GM19240 (cell line): Measurements from ENCODE around the gene SLAMF1.

Experiments used
- DNase-seq: peaks from one replicate; pipeline ENCODE4 v3.0.0; 2011; ENCODE audit warnings: low spot score; ENCODE audit not compliant: insufficient read length

Gene SLAMF1

DNA sequence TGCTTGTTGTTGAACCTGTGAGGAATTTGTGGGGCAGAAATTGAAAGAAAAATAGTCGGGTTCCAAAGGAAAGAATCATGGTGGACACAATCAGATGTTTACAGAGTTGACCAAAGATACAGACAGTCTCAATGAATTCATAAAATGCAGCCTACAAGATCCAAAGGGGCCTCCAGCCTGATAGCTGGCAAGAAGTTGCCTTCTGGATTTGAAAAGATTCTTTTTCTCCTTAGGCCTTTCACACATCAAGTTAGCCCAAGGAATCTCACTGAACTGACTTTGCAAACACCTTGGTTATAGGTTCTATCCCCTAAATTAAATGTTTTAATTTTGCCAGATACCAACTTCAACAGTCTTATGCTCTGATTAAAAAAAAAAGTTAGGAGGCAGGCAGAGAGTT is 21.5 kb downstream of the SLAMF1 start:
- DNase-seq: no peak

DNA sequence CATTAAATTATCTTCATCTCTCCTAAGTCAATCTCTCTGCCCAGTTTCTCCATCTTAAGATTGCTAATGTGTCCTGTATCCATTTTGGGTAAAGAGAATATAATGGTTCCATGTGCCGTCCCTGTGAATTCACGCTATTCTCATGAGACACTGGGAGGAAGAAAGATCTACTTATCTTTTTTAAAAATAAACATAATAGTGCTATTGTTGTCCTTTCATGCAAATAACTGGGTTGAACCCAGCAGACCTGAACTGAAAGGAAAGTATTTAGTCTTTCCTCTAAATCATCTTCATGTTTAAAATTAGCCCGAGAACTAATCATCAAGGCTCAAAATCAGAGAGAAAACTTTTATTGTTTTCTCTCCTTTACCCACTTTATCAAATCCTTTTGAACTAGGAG is 22.4 kb downstream of the SLAMF1 start:
- no peak for DNase-seq

DNA sequence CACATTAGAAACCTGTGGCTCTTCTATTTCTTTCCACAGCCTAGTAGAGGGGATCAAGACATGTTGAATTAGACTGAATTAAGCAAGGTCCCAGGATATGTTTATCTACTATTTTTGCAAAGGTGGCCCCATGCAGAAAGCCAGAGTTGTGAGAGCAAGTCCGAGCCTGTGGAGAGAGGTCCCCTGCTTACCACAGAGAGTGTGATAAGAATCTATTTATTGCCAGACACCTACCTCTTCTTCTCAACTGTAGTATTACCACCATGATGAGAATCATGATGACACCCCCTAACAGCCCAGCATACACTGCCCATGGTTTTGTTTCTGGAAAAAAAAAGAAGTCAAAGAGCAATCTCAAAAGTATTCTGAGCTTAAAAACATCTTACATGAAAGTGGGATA is 23.0 kb downstream of the SLAMF1 start:
- DNase-seq: no peak

DNA sequence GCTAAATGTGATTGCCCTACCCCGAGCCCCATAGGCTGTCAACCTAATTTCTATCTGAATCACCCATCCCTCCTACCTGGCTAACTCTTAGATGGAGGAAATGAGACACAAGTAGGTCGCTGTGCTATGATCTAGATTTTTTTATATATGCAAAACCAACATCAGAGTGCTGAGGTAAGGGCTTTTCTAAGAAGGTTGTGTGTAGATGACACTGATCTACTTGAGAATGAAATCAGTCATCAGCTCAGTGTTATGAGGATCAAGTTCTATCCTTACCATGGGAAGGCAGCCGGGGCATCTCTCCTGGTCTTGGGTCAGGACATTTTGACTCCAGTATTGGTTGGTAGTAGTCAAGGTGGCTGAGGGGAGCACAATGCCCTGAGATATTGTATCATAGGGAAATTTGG is 23.6 kb downstream of the SLAMF1 start:
- DNase-seq: no peak

DNA sequence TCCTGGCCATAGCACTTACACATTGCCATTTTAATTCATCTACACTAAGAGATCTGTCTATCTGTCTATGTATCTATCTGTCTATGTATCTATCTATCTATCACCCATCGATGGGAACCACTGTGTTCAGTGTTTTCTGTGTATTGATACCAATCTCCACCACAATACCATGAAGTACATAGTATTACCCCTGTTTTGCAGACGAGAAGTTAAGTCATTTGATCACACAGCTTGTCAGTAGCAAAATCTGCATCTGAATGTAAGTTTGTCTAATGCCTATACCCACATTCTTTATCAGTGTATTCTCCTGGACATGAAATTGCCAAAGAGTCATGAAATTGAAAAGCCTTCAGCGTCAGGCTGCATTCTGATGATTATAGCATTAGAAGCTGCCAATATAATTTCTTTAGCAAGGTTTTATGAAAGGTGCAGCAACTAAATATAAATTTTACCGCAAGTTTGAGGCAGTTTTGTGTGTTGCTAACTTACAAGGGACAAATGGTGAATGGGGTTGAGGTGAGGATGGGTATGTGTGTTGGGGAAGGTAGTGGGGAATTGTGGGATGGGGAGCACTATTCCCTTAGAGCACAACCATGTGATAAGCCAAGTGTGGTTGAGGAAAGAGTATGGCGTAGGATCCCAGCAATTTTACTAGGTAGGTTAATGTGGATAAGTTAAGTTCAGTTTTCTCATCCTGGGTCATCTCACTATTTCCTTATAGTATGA is 24.2 kb downstream of the SLAMF1 start:
- no peak for DNase-seq

DNA sequence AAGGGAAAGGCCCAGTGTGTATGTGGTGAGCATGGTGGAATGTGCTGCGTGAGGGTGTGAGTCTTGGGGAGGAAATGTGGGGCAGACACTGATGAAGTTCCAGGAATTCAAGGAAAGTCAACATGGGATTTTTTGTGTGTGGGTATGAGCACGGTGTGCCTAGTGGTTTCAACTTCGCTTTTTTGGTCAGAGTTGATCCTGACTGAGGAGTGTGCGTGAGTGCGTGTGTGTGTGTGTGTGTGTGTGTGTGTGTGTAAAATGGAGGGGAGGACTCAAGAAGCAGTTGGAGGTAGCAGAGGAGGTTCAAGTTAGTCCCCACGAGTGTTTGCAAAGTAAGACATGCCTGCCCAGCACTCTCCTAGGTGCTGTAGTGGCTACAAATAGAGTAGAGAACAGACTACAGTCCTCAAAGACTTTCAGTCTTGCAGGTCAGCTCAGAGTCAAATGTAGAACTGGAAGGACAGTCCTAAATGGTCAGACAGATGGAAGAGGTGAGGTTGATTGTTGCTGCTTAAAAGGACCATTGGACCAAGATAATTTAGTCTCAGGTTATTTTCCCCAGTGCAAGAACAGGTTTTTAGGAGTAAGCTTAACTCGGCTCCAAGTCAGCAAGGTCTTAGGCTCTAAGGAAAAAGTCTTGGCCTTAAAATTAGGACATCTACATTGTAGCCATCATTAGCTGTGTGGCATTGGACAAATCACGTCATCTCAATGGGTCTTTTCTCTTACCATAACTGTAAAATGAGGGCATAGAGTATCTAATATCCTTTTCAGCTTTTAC is 25.0 kb downstream of the SLAMF1 start:
- DNase-seq: no peak

DNA sequence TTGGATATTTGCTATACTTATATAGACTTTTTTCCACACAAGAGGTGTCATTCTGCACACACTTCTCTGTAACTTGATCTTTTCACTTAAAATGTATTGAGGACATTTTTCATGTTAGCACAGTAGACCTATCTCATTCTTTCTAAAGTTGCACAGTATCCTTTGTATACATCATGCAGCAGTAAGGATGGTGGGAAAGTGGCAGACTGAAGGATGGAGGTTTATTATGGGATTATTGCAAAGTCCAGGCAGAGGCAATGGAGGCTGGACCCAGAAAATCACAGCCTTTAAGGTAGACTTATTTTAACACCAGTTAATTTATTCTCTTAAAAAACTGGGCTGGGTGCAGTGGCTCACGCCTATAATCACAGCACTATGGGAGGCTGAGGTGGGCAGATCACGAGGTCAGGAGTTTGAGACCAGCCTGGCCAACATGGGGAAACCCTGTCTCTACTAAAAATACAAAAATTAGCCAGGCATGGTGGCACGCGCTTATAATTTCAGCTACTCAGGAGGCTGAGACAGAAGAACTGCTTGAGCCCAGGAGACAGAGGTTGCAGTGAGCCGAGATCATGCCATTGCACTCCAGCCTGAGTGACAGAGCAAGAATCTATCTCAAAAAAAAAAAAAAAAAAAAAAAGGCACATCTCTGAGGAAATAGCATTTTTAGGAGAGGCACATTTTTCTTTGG is 25.8 kb downstream of the SLAMF1 start:
- DNase-seq: no peak

DNA sequence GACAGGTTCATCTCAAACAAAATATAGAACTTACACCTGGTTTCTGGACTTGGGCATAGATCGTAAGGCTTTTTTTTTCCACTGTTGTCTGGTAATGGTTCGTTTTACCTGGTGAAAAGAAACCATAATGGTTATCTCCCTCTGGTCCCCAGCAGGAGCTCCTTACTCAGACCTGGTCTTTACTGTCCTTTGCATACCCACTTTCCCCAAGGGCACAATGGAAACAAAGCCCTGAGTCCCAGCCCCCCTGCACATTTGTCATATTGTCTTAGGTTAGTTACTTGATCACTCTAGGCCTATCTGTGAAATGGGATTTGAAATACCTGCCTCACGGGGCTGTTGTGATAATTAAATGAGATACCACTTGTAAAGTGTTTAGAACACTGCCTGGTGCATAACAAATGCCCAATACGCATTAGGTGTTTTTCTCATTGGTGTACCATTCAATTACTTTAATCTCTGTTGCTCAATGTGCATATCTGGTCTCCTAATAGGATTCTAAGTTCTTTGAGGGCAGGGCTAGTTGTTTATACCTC is 27.0 kb downstream of the SLAMF1 start:
- no peak for DNase-seq

DNA sequence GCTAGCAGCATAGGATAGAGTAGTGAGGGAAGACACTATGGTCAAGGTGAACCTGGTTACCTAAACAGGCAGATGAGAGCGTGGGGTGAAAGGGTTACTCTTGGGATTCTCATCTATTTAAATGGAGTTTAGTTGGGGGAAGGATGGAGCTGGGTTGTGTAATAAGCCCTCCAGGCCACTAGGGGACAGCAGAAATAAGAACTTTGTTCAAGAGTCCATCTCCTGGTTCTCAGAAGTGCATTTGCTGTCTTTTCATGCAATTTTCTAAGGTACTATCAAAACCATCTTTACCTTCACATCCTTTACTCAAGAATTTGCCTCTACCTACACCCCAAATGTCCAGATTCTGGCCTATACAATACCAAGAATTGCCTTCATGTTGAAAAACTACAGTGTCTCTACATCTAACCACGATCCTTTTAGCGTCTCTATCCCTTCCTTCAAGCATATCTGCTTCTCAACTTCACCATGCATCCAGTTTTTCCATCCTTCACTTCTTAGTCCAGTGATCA is 28.0 kb downstream of the SLAMF1 start:
- DNase-seq: no peak

DNA sequence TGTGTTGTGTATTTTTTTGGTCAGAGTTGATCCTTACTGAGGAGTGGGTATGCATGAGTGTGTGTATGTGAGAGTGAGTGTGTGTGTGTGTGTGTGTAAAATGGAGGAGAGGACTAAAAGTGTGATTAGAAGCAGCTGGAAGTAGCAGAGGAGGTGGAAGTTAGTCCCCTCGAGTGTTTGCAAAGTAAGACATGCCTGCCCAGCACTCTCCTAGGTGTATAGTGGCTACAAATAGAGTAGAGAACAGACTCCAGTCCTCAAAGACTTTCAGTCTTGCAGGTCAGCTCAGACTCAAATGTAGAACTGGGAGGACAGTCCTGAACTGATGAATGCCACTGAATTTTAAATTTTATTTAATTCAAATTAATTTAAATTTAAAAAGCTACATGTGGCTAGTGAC is 28.5 kb downstream of the SLAMF1 start:
- DNase-seq: no peak

DNA sequence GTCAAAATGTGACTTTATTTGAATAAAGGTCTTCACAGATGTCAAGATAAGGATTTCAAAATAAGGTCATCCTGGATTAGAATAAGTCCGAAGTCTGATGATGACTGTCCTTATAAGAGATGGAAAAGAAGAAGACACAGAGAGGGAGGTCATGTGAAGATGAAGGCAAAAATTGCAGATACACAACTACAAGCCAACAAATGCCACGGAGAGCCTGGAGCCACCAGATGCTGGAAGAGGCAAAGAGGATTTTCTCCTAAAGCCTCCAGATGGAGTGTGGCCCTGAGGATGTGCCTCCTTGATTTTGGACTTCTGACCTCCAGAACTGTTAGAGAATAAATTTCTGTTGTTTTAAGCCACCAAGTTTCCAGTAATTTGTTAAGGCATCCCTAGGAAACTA is 31.2 kb downstream of the SLAMF1 start:
- DNase-seq: no peak

DNA sequence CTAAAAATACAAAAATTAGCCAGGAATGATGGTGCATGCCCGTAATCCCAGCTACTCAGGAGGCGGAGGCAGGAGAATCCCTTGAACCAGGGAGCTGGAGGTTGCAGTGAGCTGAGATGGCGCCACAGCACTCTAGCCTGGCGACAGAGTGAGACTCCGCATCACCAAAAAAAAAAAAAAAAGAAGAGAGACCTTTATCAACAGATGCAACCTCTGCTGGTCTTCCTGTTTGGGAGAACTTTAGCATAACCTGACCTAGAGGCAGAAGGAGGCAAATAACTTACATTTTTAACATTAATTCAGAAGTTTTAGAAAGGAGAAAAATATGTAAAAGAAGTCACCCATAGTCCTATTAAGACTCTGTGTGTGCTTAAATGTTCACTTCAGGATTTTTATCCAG is 32.4 kb downstream of the SLAMF1 start:
- no peak for DNase-seq

DNA sequence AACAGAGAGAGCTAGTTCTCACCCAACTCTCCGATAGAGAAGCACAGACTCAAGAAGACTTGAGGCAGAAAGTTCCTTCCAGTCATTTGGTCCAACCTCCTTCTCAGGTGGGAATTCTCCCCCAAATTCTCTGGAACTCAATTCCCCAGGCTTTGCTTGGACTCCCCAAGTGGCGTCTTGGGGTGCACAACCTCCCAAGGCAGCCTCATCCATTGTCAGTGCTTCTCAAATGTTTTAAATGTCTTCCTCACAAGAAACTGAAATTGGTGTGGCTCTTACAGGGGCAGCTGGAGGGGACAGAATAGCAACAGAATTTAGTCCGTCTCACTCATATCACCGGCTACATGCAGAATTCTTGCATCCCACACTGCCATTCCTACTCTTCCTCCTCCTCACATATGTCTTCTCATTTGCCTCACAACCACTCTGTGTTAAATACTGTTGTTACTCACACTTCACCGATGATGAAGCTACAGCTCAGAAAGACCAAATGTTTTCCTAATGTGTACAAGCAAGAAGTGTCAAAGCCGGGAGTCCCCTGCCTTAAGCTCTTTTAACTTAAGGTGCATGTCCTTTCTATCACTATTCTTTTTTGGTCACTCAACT is 34.1 kb downstream of the SLAMF1 start:
- DNase-seq: no peak

DNA sequence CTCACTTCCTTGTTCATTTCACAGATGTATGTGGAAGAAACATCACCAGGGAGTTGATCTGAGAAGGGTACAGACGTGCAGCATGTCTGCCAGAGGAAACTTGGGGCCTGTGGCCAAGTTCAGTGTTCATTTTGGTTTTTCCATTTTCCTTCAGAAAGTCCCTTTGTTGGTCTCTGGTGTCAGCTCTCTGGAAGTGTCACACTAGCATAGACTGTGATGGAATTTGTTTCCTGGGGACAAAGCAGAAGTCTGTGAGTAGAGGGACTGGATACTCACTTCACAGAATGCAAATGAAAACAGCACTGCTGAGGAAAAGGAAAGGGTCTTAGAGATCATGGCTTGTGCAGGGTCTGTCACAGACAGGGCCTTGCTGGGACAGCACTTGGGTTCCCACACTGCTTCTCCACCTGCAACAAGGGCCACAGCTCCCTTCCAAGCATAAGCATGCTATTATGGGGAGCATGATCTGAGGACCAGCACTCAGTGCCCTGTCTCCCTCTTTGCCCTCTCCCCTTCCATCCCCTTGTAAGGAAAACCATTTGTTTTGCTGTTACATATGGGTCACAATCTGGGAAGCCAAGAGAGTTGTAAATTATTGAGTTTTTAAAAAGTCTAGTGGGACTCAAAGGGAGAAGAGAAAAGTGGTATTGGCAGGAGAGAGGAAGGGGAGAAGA is 36.1 kb downstream of the SLAMF1 start:
- DNase-seq: no peak

DNA sequence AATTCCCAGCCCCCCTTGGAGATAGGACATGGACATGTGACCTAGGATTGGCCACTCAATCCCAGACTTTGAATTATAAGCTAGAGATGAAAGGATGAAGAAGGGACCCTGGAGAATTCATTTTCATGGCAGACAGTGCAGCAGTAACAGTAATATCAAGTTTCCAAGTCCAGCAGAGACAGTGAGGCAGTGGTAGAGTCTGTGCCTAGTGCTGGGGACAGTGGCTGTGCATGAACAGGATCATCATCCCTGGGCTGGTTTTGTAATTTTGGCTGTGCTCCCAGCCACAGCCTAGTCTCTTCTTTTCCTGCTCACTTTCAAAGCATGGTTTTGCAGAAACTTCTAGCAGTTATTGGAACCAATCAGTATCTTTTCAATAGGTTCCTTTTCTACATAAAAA is 37.9 kb downstream of the SLAMF1 start:
- no peak for DNase-seq

DNA sequence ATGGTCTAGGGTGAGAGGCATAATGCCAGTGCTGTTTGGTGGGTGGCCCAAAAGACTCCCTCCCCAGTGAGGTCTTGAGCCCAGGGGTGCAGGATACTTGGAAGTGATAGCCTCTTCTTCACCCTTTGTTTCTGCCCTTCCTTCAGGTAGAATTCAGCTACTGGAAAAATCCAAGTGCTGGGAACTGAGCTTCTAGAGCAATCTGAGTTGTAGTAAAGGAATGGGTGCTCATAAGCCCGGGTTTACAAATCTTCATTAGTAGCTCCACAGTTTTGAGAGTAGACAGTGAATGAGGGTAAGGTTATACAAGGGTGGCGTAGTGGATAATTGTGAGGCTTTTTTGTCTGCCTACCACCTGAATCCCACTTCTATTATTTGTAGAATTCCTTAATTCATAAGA is 38.3 kb downstream of the SLAMF1 start:
- no peak for DNase-seq

DNA sequence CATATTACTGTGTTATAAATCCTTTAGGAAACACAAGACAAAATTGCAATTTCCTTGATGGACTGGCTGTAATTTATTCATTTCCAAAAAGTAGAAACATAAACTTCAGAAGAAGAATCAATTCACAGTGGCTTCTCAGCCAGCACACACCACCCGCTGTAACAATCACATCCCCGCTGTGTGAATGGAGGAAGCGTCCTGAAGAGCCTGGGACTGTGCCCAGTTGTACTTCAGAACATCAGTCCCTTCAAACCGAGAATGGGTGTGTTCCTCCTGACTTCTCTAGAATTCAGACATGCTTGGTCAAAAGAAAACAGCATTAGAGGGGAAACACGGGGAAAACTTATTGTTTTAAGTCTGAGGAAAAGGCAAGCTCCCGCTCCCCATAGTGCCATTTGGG is 38.8 kb downstream of the SLAMF1 start:
- DNase-seq: no peak

DNA sequence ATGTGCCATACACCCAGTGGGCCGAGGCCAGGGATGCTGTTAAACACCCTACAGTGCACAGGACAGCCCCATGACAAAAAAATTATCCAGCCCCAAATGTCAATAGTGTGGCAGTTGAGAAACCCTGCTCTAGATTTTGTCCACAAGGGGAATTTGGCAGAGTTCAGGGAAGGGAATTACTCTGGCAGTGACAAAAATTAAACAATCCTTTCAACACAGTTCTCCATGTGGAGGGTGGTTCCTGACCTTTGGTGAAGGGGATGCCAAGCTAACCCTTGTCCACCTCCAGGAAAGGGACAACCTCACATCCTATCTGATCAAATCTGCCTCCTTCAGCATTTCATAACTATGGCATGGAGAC is 39.2 kb downstream of the SLAMF1 start:
- DNase-seq: no peak

DNA sequence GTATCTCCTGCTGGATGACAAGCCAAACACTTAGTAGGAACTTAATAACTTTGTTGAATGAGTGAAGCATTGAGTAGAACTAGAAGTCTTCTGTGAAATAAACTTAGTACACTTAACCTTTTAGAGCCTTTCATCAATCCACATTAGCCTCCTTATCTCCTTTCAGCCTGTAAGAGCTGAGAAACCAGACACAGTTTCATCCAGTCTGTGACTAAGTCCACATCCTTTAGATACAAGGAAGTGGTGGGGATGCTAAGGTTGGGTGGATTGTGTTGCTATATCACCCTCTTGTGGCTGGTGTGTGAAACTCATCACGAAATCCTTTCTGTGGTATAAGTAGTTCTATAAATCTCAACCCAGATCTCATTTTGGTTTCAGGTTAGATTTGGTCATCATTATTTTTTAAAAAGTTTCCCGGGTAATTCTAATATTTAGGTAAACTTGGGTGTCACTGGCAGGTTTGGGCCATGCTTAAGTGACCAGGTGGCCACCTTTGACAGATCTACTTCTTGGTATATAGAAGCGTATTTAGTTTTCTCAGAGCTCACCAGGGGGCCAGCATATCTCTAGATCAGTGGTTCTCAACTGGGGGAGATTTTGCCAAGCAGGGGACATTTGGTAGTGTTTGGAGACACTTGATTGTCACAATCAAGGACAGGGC is 39.7 kb downstream of the SLAMF1 start:
- no peak for DNase-seq

DNA sequence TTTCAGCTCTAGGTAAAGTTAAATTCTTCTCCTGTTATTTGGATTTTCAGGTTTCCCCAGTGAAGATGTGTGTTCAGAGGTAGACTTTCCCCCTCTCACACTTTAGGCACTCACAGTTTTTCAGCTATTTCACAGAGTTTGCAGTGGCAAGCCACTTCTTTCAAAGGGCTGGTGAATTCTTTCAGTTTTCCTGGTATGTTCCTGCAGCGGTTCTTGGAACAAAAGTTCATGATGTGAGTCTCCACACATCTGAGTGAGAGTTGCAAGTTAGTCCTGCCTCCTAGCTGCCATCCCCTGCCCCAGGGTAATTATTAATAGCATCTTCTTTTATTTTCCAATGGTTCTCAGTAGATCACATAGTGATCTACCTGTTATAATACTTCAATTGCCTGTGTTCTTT is 40.2 kb downstream of the SLAMF1 start:
- no peak for DNase-seq
